Activated CD4-positive, CD25-positive, alpha-beta regulatory T cell treated with anti-CD3 and anti-CD28 coated beads, Interleukin-2, amount 50 U/mL, for 24 hours (primary cell): Measurements from ENCODE around the gene UFSP1.
A peak's percentile ranks its signal among the peaks of the same experiment; 100 is the strongest.
"Not testable (repeated sequence)": the region's sequence is repeated elsewhere in the genome, so short reads cannot be mapped to it uniquely, and the experiment has no call there.

ENCODE experiments used
- ATAC-seq, 2 donors: fragments of 150-1000 bp; cut with Tn5 transposase; one replicate each; pipeline ENCODE4 v1.10.0; 2021; ENCODE audit warnings: mild to moderate bottlenecking in 1 of 2, moderate library complexity in 1 of 2

UFSP1 gene

GRCh38 chr7:100854899-100855298 lies 34.6 kb downstream of the UFSP1 start:
- not testable (repeated sequence) for ATAC-seq

- no peak for ATAC-seq
These were observed 35.2 kb downstream of the UFSP1 start for GRCh38 chr7:100854146-100854895.

GRCh38 chr7:100852048-100852872 lies 37.3 kb downstream of the UFSP1 start, which contains the start of gene SLC12A9:
TSS of gene SLC12A9 (plus strand) at chr7:100852713. CDS start at chr7:100854198, 1,485 bp downstream.
- peak; percentile 98 to 99 for ATAC-seq

GRCh38 chr7:100847360-100847759 lies 42.2 kb downstream of the UFSP1 start:
- no peak for ATAC-seq

- ATAC-seq, result no peak
These were observed 48.9 kb downstream of the UFSP1 start for GRCh38 chr7:100840470-100841100.

GRCh38 chr7:100839361-100839760 lies 50.2 kb downstream of the UFSP1 start:
- no peak for ATAC-seq
